Lung (tissue), 12 donors: ENCODE measurements around the gene CD79A. TPM values are rescaled to one million over a fixed set of nuclear protein-coding genes. Genes with fewer than 3 reads are reported as not detected.

Source experiments
- ATAC-seq: fragments of 200-7000 bp; cut with Tn5 transposase; one replicate; pipeline ENCODE4 v1.9.1; 2020; ENCODE audit warnings: moderate number of reproducible peaks; ENCODE audit not compliant: insufficient read depth, low FRiP score
- DNase-seq, 3 donors: peaks; one replicate each; pipeline ENCODE4 v3.0.0-alpha.2; 2013 to 2017
- H3K27ac ChIP-seq, 2 donors: one replicate each; pipeline ENCODE4 v1.5.1; 2013; ENCODE audit warnings: mild to moderate bottlenecking in 2 of 2, moderate library complexity in 2 of 2, control low read depth in 1 of 2, inconsistent platforms in 1 of 2, low read depth in 1 of 2, low read length in 1 of 2
- H3K27me3 ChIP-seq, 3 donors: one replicate each; pipeline ENCODE4 v1.5.1; 2013; ENCODE audit warnings: low read length in 2 of 3; ENCODE audit not compliant: control insufficient read depth in 3 of 3, insufficient read depth in 3 of 3
- H3K36me3 ChIP-seq, 4 donors: one replicate each; pipeline ENCODE4 v1.5.1; 2013; ENCODE audit warnings: low read length in 4 of 4, mild to moderate bottlenecking in 1 of 4, moderate library complexity in 1 of 4; ENCODE audit not compliant: control insufficient read depth in 4 of 4, insufficient read depth in 4 of 4
- H3K4me1 ChIP-seq, 5 donors: one replicate each; pipeline ENCODE4 v1.5.1; 2013; ENCODE audit warnings: low read length in 5 of 5, mild to moderate bottlenecking in 2 of 5, moderate library complexity in 1 of 5; ENCODE audit not compliant: control insufficient read depth in 5 of 5, insufficient read depth in 5 of 5
- H3K4me3 ChIP-seq: one replicate; pipeline ENCODE4 v1.5.1; 2013; ENCODE audit warnings: mild to moderate bottlenecking, control low read depth, moderate library complexity
- H3K9ac ChIP-seq, 2 donors: one replicate each; pipeline ENCODE4 v1.5.1; 2013; ENCODE audit warnings: low read length in 2 of 2, control low read depth in 1 of 2; ENCODE audit not compliant: insufficient read depth in 1 of 2
- H3K9me3 ChIP-seq, 4 donors: one replicate each; pipeline ENCODE4 v1.5.1; 2013; ENCODE audit warnings: low read length in 3 of 4, mild to moderate bottlenecking in 1 of 4, moderate library complexity in 1 of 4; ENCODE audit not compliant: control insufficient read depth in 4 of 4, insufficient read depth in 3 of 4
- WGBS, 2 donors: extraction: QIAGEN DNeasy Blood & Tissue Kit; methylation state at CpG; one replicate each; pipeline ENCODE4 v1.1.7; 2013; 5-methylcytosine and 5-hydroxymethylcytosine counted together
- polyA plus RNA-seq, 2 donors: library from polyadenylated mRNA; stranded (reverse); fragments of 200-250 nt; gene quantifications; one replicate each; pipeline ENCODE4 v1.2.1, GENCODE V29; 2013
- total RNA-seq, 2 donors: library from RNA; depleted of rRNA in 1 of 2; stranded (reverse); fragments of >200 nt in 1 of 2; gene quantifications; one replicate each; pipeline ENCODE4 v1.2.1, GENCODE V29; 2014 to 2021
- TF ChIP-seq, protein P1 (sequence below): IDR thresholded peaks from 2 replicates; pipeline ENCODE4 v1.5.1; 2012; ENCODE audit warnings: mild to moderate bottlenecking; ENCODE audit errors: control extremely low read depth, extremely low read depth
- donor health status: control.
- donor health status: control.
- donor health status: Bipolar disorder and iron deficiency.
- donor health status: healthy.
- donor health status: DM: yes; HTN: yes; CAD: no.

CD79A gene
- total and polyA plus RNA-seq, 4 donors = 1.4 to 14.8 (median 5.9) TPM

DNA sequence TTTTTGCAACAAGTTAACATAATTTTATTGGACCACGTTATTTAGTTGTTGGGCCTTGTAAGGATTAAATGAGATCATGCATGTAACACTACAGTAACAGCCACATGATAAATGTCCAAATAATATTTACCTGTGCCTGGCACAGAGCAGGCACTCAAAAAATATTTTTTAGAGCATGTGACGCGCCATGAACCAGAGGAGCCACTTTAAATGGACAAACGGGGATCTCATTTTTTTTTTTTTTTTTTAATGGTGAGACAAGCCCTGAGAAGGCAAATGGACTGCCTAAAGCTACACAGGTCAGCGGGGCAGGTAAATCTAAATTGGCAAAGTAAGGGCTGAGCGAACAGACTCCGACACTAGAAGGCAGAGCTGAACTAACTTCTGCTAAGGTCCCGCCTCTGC lies 17.9 kb upstream of the CD79A start:
- Histone ChIP-seq H3K27me3 (no peaks in the 10 kb centered on the region), H3K9me3 (no peaks in the 10 kb centered on the region), H3K4me1 (peaks cover 8 to 20% (median 12%) of the 10 kb centered on the region in 5 donors), H3K4me3 (no peak overlapping the region), H3K27ac (peak overlapping the region; percentile 71 to 82), H3K9ac (peak overlapping the region in 1 of 2 donors; percentile 38), H3K36me3 (peaks cover 8 to 28% (median 23%) of the 10 kb centered on the region in 4 donors)
- DNase-seq = no peak
- WGBS, 2 donors = 4 to 6% methylated on average over 8 of the region's 8 CpGs
- ATAC-seq = no peak
- TF ChIP-seq, protein P1, sequence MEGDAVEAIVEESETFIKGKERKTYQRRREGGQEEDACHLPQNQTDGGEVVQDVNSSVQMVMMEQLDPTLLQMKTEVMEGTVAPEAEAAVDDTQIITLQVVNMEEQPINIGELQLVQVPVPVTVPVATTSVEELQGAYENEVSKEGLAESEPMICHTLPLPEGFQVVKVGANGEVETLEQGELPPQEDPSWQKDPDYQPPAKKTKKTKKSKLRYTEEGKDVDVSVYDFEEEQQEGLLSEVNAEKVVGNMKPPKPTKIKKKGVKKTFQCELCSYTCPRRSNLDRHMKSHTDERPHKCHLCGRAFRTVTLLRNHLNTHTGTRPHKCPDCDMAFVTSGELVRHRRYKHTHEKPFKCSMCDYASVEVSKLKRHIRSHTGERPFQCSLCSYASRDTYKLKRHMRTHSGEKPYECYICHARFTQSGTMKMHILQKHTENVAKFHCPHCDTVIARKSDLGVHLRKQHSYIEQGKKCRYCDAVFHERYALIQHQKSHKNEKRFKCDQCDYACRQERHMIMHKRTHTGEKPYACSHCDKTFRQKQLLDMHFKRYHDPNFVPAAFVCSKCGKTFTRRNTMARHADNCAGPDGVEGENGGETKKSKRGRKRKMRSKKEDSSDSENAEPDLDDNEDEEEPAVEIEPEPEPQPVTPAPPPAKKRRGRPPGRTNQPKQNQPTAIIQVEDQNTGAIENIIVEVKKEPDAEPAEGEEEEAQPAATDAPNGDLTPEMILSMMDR = no peak

DNA sequence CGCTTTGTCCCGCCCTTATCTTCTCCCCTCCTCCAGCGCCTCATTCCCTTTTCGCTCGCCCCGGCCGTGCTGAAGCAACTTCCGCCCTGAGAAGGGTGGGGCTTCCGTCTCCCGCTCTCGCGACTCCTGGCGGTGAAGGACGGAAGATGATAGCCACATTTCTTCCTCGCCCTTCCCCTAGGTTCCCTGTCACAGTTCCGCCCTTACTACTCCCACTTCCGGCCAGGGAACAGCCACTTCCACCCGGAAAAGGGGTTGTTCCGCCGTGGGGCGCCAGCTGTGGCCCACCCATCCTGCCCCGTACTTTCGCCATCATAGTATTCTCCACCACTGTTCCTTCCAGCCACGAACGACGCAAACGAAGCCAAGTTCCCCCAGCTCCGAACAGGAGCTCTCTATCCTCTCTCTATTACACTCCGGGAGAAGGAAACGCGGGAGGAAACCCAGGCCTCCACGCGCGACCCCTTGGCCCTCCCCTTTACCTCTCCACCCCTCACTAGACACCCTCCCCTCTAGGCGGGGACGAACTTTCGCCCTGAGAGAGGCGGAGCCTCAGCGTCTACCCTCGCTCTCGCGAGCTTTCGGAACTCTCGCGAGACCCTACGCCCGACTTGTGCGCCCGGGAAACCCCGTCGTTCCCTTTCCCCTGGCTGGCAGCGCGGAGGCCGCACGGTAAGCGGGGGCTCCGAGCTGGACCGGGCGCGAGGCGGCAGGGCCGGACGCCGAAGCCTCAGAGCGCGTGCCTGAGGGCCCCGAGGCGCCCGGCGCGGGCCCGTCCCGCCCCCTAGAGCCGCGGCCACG lies 17.3 kb upstream of the CD79A start, which contains the start of gene RPS19:
RPS19 (plus strand) TSS at position 638 of the 801 bp plus-strand sequence. CDS start 520 bp downstream, outside the sequence.
- Histone ChIP-seq H3K4me3 (peak within 1 kb of the TSS; percentile 91), H3K4me1 (peaks cover 8 to 20% (median 12%) of the 10 kb centered on the region in 5 donors), H3K27me3 (no peaks in the 10 kb centered on the region), H3K9me3 (no peaks in the 10 kb centered on the region), H3K27ac (peak within 1 kb of the TSS; percentile 94 to 96), H3K36me3 (peaks cover 14 to 34% (median 27%) of the 10 kb centered on the region in 4 donors), H3K9ac (peak within 1 kb of the TSS; percentile 90 to 93)
- DNase-seq = peak; percentile 99 to 100 (median 100)
- TF ChIP-seq, protein P1 = no peak
- peak; percentile 95 for ATAC-seq
- WGBS, 2 donors = 0% methylated on average over 73 to 76 of the region's 76 CpGs

DNA sequence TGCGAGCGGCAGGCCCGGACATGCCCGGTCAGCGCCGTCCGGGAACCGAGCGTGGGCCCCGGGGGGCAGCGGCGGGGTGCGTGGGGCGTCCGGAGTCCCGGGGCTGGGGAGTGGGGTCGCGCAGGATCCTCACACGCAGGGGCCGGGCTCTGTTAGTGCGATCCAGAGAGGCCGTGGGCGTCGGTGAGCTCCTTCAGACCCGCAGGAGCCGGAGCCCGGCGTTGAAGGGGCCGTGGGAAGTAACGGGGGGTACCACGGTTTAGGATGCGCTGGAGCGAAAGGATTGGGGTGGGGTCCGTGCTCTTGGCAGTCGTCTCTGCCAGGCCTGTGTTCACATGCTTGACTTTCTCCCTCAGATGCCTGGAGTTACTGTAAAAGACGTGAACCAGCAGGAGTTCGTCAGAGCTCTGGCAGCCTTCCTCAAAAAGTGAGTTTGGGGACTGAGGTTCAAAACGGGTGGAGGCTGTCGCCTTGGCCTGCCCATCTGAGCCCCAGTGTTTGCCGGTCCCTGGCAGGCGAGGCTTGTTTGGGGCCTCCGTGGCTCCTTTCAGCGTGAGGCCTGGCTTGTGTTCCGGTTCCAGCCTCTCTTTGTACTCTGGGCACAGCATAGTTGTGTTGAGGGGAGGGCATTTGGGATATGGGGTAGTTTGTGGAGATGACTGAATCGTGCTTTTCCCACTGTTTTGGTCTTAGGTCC lies 16.5 kb upstream of the CD79A start:
- peaks cover 8 to 20% (median 12%) of the 10 kb centered on the region in 5 donors for H3K4me1 ChIP-seq
- peaks cover 18 to 38% (median 29%) of the 10 kb centered on the region in 4 donors for H3K36me3 ChIP-seq
- no peaks in the 10 kb centered on the region for H3K9me3 ChIP-seq
- ATAC-seq = no peak
- peak; percentile 49 to 72 (median 57) for DNase-seq
- TF ChIP-seq, protein P1 = no peak
- peak overlapping the region; percentile 90 to 93 for H3K9ac ChIP-seq
- peak overlapping the region; percentile 91 for H3K4me3 ChIP-seq
- peak overlapping the region; percentile 86 to 96 for H3K27ac ChIP-seq
- H3K27me3 ChIP-seq = no peaks in the 10 kb centered on the region
- WGBS, 2 donors = 1 to 2% methylated on average over 45 of the region's 45 CpGs
